WTC11 (cell line): ENCODE results near the gene MND1. TPM values are rescaled to one million over a fixed set of nuclear protein-coding genes. Genes with fewer than 3 reads are reported as not detected.

Experiments
- ATAC-seq: fragments of 200-7000 bp; cut with Tn5 transposase; 2 replicates; pipeline ENCODE4 v1.10.0; 2021; ENCODE audit warnings: mild to moderate bottlenecking, moderate library complexity
- CTCF ChIA-PET: fragments of 300-600 bp; sonication (Branson Sonifier 250); formaldehyde crosslinking; loops from one replicate; lab custom pipeline; 2021; ENCODE audit warnings: antibody characterized with exemption; lab: Charles Lee
- POLR2A ChIA-PET: fragments of 350-600 bp; sonication (Branson Sonifier 250); formaldehyde crosslinking; loops from one replicate; lab custom pipeline; 2021; ENCODE audit warnings: antibody characterized with exemption; lab: Charles Lee
- DNase-seq: peaks from one replicate; pipeline ENCODE4 v3.0.0; 2021; ENCODE audit warnings: low spot score
- H3K27ac Mint-ChIP-seq: 2 replicates; pipeline ENCODE4 v1.8.0; 2021; ENCODE audit warnings: mixed read lengths
- H3K27me3 Mint-ChIP-seq: 2 replicates; pipeline ENCODE4 v1.8.0; 2021; ENCODE audit warnings: low read depth, mild to moderate bottlenecking, moderate library complexity, mixed read lengths
- H3K36me3 Mint-ChIP-seq: 2 replicates; pipeline ENCODE4 v1.8.0; 2021; ENCODE audit warnings: mixed read lengths
- H3K4me1 Mint-ChIP-seq: 2 replicates; pipeline ENCODE4 v1.8.0; 2022; ENCODE audit warnings: mixed read lengths
- H3K4me3 Mint-ChIP-seq: 2 replicates; pipeline ENCODE4 v1.8.0; 2021; ENCODE audit warnings: mild to moderate bottlenecking, moderate library complexity, mixed read lengths
- H3K9me3 Mint-ChIP-seq: 2 replicates; pipeline ENCODE4 v1.8.0; 2021; ENCODE audit warnings: mixed read lengths
- CBFB ChIP-seq: sonication (generic); formaldehyde crosslinking; IDR thresholded peaks from 2 replicates; pipeline ENCODE4 v1.8.1; 2022; ENCODE audit warnings: mild to moderate bottlenecking, low read depth, missing genetic modification reagents
- GTF2I ChIP-seq: fragments of 250-450 bp; sonication (Bioruptor Pico); conservative IDR thresholded peaks from 2 replicates; pipeline ENCODE4 v1.4.0; 2021; ENCODE audit warnings: mild to moderate bottlenecking
- NFYB ChIP-seq: sonication (generic); formaldehyde crosslinking; conservative IDR thresholded peaks from 2 replicates; pipeline ENCODE4 v1.8.0; 2022; ENCODE audit warnings: low read depth, missing genetic modification reagents
- PRRX2 ChIP-seq: fragments of 250-450 bp; sonication (Bioruptor Pico); IDR thresholded peaks from 2 replicates; pipeline ENCODE4 v1.8.0; 2021; ENCODE audit warnings: mild to moderate bottlenecking
- RELA ChIP-seq: sonication (generic); formaldehyde crosslinking; IDR thresholded peaks from 2 replicates; pipeline ENCODE4 v1.8.1; 2022; ENCODE audit warnings: missing genetic modification reagents, mild to moderate bottlenecking, borderline replicate concordance
- SMAD3 ChIP-seq: sonication (generic); formaldehyde crosslinking; IDR thresholded peaks from 2 replicates; pipeline ENCODE4 v1.8.0; 2022; ENCODE audit warnings: missing genetic modification reagents, mild to moderate bottlenecking, borderline replicate concordance
- ZBTB21 ChIP-seq: sonication (generic); formaldehyde crosslinking; IDR thresholded peaks from 2 replicates; pipeline ENCODE4 v1.8.1; 2023; ENCODE audit warnings: mild to moderate bottlenecking, missing genetic modification reagents, borderline replicate concordance
- ZNF138 ChIP-seq: sonication (generic); formaldehyde crosslinking; conservative IDR thresholded peaks from 2 replicates; pipeline ENCODE4 v1.8.1; 2022; ENCODE audit warnings: mild to moderate bottlenecking, moderate library complexity, missing genetic modification reagents
- ZNF263 ChIP-seq: sonication (generic); formaldehyde crosslinking; IDR thresholded peaks from 2 replicates; pipeline ENCODE4 v1.8.1; 2022; ENCODE audit warnings: low read depth, mild to moderate bottlenecking, moderate library complexity, missing genetic modification reagents
- ZNF317 ChIP-seq: sonication (generic); formaldehyde crosslinking; IDR thresholded peaks from 2 replicates; pipeline ENCODE4 v1.8.1; 2023; ENCODE audit warnings: low read depth, mild to moderate bottlenecking, moderate library complexity, missing genetic modification reagents, borderline replicate concordance
- ZNF671 ChIP-seq: fragments of 250-450 bp; sonication (Bioruptor Pico); IDR thresholded peaks from 2 replicates; pipeline ENCODE4 v1.8.0; 2021; ENCODE audit warnings: mild to moderate bottlenecking
- total RNA-seq: library from RNA; stranded (reverse); gene quantifications from 3 replicates; pipeline ENCODE4 v1.2.3, GENCODE V29; 2021
- TF ChIP-seq, protein P1 (sequence below): sonication (generic); formaldehyde crosslinking; IDR thresholded peaks from 2 replicates; pipeline ENCODE4 v1.8.0; 2022; ENCODE audit warnings: mild to moderate bottlenecking, missing genetic modification reagents
- TF ChIP-seq, protein P2 (sequence below): sonication (generic); formaldehyde crosslinking; IDR thresholded peaks from 2 replicates; pipeline ENCODE4 v1.8.1; 2023; ENCODE audit warnings: mild to moderate bottlenecking, missing genetic modification reagents, moderate library complexity
- TF ChIP-seq, protein P3 (sequence below): sonication (generic); formaldehyde crosslinking; IDR thresholded peaks from 2 replicates; pipeline ENCODE4 v1.8.1; 2022; ENCODE audit warnings: low read depth, mild to moderate bottlenecking, moderate library complexity, missing genetic modification reagents, borderline replicate concordance
- TF ChIP-seq, protein P4 (sequence below): fragments of 250-450 bp; sonication (Bioruptor Pico); IDR thresholded peaks from 2 replicates; pipeline ENCODE4 v2.1.2; 2022; ENCODE audit warnings: mild to moderate bottlenecking, moderate library complexity
- TF ChIP-seq, protein P5 (sequence below): sonication (generic); formaldehyde crosslinking; conservative IDR thresholded peaks from 2 replicates; pipeline ENCODE4 v1.8.1; 2023; ENCODE audit warnings: mild to moderate bottlenecking, low read depth, missing genetic modification reagents, moderate library complexity
- TF ChIP-seq, protein P6 (sequence below): sonication (generic); formaldehyde crosslinking; IDR thresholded peaks from 2 replicates; pipeline ENCODE4 v1.8.1; 2022; ENCODE audit warnings: low read depth, missing genetic modification reagents, borderline replicate concordance
- TF ChIP-seq, protein P7 (sequence below): fragments of 250-450 bp; sonication (Bioruptor Pico); IDR thresholded peaks from 2 replicates; pipeline ENCODE4 v1.9.0; 2021; ENCODE audit warnings: mild to moderate bottlenecking

MND1 gene
- total RNA-seq, 1 experiment from 2014 or later, result 36.0 TPM

DNA sequence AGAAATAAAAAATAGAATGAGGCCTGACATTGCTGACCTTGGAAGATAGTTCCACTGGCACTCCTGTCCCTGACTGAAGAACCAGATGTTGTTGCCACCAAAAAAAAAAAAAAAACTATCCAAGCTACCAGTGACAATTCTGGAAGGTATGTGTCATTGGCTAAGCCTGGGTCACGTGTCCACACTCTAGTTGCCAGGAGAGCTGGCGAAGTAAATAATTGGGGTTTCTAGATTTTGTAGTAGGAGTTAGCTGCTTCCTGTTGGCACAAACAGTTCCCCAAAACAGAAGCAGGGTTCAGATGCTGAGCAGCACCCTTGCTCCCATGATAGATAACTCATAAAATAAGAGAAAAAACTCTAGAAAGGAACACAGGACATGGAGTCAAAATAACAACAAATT, 20.5 kb downstream of the MND1 start:
- no peaks in the 10 kb centered on the region for H3K27me3 Mint-ChIP-seq
- no peak for TF ChIP-seq PRRX2 (CRISPR knock-in tag)
- TF ChIP-seq, protein P1, sequence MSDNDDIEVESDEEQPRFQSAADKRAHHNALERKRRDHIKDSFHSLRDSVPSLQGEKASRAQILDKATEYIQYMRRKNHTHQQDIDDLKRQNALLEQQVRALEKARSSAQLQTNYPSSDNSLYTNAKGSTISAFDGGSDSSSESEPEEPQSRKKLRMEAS, result no peak
- no peak for TF ChIP-seq ZBTB21
- TF ChIP-seq, protein P2, sequence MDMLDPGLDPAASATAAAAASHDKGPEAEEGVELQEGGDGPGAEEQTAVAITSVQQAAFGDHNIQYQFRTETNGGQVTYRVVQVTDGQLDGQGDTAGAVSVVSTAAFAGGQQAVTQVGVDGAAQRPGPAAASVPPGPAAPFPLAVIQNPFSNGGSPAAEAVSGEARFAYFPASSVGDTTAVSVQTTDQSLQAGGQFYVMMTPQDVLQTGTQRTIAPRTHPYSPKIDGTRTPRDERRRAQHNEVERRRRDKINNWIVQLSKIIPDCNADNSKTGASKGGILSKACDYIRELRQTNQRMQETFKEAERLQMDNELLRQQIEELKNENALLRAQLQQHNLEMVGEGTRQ (CRISPR knock-in tag), result no peak
- TF ChIP-seq RELA (CRISPR knock-in tag), result no peak
- no peak for TF ChIP-seq ZNF671 (CRISPR knock-in tag)
- TF ChIP-seq, protein P3, sequence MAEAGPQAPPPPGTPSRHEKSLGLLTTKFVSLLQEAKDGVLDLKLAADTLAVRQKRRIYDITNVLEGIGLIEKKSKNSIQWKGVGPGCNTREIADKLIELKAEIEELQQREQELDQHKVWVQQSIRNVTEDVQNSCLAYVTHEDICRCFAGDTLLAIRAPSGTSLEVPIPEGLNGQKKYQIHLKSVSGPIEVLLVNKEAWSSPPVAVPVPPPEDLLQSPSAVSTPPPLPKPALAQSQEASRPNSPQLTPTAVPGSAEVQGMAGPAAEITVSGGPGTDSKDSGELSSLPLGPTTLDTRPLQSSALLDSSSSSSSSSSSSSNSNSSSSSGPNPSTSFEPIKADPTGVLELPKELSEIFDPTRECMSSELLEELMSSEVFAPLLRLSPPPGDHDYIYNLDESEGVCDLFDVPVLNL, result no peak
- TF ChIP-seq, protein P4, sequence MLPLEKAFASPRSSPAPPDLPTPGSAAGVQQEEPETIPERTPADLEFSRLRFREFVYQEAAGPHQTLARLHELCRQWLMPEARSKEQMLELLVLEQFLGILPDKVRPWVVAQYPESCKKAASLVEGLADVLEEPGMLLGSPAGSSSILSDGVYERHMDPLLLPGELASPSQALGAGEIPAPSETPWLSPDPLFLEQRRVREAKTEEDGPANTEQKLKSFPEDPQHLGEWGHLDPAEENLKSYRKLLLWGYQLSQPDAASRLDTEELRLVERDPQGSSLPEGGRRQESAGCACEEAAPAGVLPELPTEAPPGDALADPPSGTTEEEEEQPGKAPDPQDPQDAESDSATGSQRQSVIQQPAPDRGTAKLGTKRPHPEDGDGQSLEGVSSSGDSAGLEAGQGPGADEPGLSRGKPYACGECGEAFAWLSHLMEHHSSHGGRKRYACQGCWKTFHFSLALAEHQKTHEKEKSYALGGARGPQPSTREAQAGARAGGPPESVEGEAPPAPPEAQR (CRISPR knock-in tag), result no peak
- no peak for TF ChIP-seq GTF2I (CRISPR knock-in tag)
- TF ChIP-seq, protein P5, sequence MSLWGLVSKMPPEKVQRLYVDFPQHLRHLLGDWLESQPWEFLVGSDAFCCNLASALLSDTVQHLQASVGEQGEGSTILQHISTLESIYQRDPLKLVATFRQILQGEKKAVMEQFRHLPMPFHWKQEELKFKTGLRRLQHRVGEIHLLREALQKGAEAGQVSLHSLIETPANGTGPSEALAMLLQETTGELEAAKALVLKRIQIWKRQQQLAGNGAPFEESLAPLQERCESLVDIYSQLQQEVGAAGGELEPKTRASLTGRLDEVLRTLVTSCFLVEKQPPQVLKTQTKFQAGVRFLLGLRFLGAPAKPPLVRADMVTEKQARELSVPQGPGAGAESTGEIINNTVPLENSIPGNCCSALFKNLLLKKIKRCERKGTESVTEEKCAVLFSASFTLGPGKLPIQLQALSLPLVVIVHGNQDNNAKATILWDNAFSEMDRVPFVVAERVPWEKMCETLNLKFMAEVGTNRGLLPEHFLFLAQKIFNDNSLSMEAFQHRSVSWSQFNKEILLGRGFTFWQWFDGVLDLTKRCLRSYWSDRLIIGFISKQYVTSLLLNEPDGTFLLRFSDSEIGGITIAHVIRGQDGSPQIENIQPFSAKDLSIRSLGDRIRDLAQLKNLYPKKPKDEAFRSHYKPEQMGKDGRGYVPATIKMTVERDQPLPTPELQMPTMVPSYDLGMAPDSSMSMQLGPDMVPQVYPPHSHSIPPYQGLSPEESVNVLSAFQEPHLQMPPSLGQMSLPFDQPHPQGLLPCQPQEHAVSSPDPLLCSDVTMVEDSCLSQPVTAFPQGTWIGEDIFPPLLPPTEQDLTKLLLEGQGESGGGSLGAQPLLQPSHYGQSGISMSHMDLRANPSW (CRISPR knock-in tag), result no peak
- no peak for TF ChIP-seq CBFB
- no peak for TF ChIP-seq SMAD3 (CRISPR knock-in tag)
- TF ChIP-seq ZNF263, result no peak
- TF ChIP-seq ZNF317 (CRISPR knock-in tag), result no peak
- no peak for TF ChIP-seq NFYB
- TF ChIP-seq ZNF138 (CRISPR knock-in tag), result no peak
- TF ChIP-seq, protein P6, sequence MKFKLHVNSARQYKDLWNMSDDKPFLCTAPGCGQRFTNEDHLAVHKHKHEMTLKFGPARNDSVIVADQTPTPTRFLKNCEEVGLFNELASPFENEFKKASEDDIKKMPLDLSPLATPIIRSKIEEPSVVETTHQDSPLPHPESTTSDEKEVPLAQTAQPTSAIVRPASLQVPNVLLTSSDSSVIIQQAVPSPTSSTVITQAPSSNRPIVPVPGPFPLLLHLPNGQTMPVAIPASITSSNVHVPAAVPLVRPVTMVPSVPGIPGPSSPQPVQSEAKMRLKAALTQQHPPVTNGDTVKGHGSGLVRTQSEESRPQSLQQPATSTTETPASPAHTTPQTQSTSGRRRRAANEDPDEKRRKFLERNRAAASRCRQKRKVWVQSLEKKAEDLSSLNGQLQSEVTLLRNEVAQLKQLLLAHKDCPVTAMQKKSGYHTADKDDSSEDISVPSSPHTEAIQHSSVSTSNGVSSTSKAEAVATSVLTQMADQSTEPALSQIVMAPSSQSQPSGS (CRISPR knock-in tag), result no peak
- TF ChIP-seq, protein P7, sequence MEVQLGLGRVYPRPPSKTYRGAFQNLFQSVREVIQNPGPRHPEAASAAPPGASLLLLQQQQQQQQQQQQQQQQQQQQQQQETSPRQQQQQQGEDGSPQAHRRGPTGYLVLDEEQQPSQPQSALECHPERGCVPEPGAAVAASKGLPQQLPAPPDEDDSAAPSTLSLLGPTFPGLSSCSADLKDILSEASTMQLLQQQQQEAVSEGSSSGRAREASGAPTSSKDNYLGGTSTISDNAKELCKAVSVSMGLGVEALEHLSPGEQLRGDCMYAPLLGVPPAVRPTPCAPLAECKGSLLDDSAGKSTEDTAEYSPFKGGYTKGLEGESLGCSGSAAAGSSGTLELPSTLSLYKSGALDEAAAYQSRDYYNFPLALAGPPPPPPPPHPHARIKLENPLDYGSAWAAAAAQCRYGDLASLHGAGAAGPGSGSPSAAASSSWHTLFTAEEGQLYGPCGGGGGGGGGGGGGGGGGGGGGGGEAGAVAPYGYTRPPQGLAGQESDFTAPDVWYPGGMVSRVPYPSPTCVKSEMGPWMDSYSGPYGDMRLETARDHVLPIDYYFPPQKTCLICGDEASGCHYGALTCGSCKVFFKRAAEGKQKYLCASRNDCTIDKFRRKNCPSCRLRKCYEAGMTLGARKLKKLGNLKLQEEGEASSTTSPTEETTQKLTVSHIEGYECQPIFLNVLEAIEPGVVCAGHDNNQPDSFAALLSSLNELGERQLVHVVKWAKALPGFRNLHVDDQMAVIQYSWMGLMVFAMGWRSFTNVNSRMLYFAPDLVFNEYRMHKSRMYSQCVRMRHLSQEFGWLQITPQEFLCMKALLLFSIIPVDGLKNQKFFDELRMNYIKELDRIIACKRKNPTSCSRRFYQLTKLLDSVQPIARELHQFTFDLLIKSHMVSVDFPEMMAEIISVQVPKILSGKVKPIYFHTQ (CRISPR knock-in tag), result no peak
- H3K4me3 Mint-ChIP-seq, result no peak overlapping the region
- H3K36me3 Mint-ChIP-seq, result peaks cover 44% of the 10 kb centered on the region
- ATAC-seq (no peak), DNase-seq (no peak)
- H3K4me1 Mint-ChIP-seq, result no peaks in the 10 kb centered on the region
- POLR2A ChIA-PET, result no interaction called here
- no peak overlapping the region for H3K27ac Mint-ChIP-seq
- H3K9me3 Mint-ChIP-seq, result no peaks in the 10 kb centered on the region
- CTCF ChIA-PET, result interaction anchor here (0.7 kb wide), 1 partner anchor 102 kb away, joined by 3 read pairs; no protein-coding TSS in a partner anchor
